ENCODE measurements around the gene FUZ.

DNA sequence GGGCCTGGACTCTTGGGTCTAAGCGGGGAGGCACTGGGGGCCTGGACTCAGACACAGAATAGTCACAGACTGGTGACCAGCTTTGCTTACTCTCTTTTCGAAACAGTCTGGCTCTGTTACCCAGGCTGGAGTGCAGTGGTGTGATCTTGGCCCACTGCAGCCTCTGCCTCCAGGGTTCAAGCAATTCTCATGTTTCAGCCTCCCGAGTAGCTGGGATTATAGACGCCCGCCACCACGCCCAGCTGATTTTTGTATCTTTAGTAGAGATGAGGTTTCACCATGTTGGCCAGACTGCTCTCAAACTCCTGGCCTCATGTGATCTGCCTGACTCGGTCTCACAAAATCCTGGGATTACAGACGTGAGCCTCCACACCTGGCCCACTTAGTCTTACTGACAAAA lies 16.1 kb upstream of the FUZ start:
- TF ChIP-seq, protein P1, sequence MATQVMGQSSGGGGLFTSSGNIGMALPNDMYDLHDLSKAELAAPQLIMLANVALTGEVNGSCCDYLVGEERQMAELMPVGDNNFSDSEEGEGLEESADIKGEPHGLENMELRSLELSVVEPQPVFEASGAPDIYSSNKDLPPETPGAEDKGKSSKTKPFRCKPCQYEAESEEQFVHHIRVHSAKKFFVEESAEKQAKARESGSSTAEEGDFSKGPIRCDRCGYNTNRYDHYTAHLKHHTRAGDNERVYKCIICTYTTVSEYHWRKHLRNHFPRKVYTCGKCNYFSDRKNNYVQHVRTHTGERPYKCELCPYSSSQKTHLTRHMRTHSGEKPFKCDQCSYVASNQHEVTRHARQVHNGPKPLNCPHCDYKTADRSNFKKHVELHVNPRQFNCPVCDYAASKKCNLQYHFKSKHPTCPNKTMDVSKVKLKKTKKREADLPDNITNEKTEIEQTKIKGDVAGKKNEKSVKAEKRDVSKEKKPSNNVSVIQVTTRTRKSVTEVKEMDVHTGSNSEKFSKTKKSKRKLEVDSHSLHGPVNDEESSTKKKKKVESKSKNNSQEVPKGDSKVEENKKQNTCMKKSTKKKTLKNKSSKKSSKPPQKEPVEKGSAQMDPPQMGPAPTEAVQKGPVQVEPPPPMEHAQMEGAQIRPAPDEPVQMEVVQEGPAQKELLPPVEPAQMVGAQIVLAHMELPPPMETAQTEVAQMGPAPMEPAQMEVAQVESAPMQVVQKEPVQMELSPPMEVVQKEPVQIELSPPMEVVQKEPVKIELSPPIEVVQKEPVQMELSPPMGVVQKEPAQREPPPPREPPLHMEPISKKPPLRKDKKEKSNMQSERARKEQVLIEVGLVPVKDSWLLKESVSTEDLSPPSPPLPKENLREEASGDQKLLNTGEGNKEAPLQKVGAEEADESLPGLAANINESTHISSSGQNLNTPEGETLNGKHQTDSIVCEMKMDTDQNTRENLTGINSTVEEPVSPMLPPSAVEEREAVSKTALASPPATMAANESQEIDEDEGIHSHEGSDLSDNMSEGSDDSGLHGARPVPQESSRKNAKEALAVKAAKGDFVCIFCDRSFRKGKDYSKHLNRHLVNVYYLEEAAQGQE (IDR thresholded peaks at IDR 0.05; ENCODE audit: low read depth), result no peak
- no peak for TF ChIP-seq POLR2AphosphoS5 (IDR thresholded peaks at IDR 0.05; ENCODE audit: low read depth, low read length)
- no peak for TF ChIP-seq ZNF274 (IDR thresholded peaks at IDR 0.05; ENCODE audit: low read depth, low read length)
- no peak for TF ChIP-seq YY1 (IDR thresholded peaks at IDR 0.05; ENCODE audit: extremely low read depth, insufficient replicate concordance, low read depth, low read length)
- TF ChIP-seq, protein P2, sequence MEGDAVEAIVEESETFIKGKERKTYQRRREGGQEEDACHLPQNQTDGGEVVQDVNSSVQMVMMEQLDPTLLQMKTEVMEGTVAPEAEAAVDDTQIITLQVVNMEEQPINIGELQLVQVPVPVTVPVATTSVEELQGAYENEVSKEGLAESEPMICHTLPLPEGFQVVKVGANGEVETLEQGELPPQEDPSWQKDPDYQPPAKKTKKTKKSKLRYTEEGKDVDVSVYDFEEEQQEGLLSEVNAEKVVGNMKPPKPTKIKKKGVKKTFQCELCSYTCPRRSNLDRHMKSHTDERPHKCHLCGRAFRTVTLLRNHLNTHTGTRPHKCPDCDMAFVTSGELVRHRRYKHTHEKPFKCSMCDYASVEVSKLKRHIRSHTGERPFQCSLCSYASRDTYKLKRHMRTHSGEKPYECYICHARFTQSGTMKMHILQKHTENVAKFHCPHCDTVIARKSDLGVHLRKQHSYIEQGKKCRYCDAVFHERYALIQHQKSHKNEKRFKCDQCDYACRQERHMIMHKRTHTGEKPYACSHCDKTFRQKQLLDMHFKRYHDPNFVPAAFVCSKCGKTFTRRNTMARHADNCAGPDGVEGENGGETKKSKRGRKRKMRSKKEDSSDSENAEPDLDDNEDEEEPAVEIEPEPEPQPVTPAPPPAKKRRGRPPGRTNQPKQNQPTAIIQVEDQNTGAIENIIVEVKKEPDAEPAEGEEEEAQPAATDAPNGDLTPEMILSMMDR (IDR thresholded peaks at IDR 0.05 in 2 of 3, conservative IDR thresholded peaks at IDR 0.05 in 1 of 3; ENCODE audit: borderline replicate concordance in 1 of 3, insufficient read depth in 1 of 3, low read depth in 2 of 3, low read length in 2 of 3), result no peak
- no peak for TF ChIP-seq RAD21 (IDR thresholded peaks at IDR 0.05; ENCODE audit: low read depth)
- no peak for TF ChIP-seq EZH2 (IDR thresholded peaks at IDR 0.05)
- TF ChIP-seq CEBPB (IDR thresholded peaks at IDR 0.05; ENCODE audit: low read depth), result no peak
- TF ChIP-seq ZFX (IDR thresholded peaks at IDR 0.05), result no peak
- TF ChIP-seq POLR2A (IDR thresholded peaks at IDR 0.05; ENCODE audit: borderline replicate concordance, extremely low read depth, insufficient read depth, insufficient read length), result no peak
- TF ChIP-seq, protein P3, sequence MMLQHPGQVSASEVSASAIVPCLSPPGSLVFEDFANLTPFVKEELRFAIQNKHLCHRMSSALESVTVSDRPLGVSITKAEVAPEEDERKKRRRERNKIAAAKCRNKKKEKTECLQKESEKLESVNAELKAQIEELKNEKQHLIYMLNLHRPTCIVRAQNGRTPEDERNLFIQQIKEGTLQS (IDR thresholded peaks at IDR 0.05), result no peak

All from HCT116 (cell line).